HFFc6 (cell line): Measurements from ENCODE around the gene TM4SF4. TPM values are rescaled to one million over a fixed set of nuclear protein-coding genes. Genes with fewer than 3 reads are reported as not detected.
A peak's percentile ranks its signal among the peaks of the same experiment; 100 is the strongest.

Source experiments
- DNase-seq: peaks from one replicate; pipeline ENCODE4 v3.0.0-alpha.2; 2018
- H3K27ac Mint-ChIP-seq: 2 replicates; pipeline ENCODE4 v1.8.0; 2020; ENCODE audit warnings: mild to moderate bottlenecking, mixed read lengths
- H3K27me3 Mint-ChIP-seq: 2 replicates; pipeline ENCODE4 v1.8.0; 2021; ENCODE audit warnings: mild to moderate bottlenecking, moderate library complexity, mixed read lengths; ENCODE audit not compliant: insufficient read depth
- H3K36me3 Mint-ChIP-seq: 2 replicates; pipeline ENCODE4 v1.8.0; 2021; ENCODE audit warnings: low read depth, mixed read lengths
- H3K4me1 Mint-ChIP-seq: 2 replicates; pipeline ENCODE4 v1.8.0; 2020; ENCODE audit warnings: low read depth, mixed read lengths
- H3K4me3 Mint-ChIP-seq: 2 replicates; pipeline ENCODE4 v1.8.0; 2020; ENCODE audit warnings: mild to moderate bottlenecking, moderate library complexity, mixed read lengths
- H3K9me3 Mint-ChIP-seq: 2 replicates; pipeline ENCODE4 v1.8.0; 2020; ENCODE audit warnings: mild to moderate bottlenecking, mixed read lengths
- total RNA-seq, 6 experiments: library from RNA; stranded (reverse); fragmentation: NEBNext Ultra II Directional; extraction: Animal tissue kit (Norgen Biotek cat#: 25700); gene quantifications; 2 replicates in 1 of 6; 3 replicates in 5 of 6; pipeline ENCODE4 v1.2.3, GENCODE V29; 2021
- TF ChIP-seq, protein P1 (sequence below): fragments of 200-600 bp; sonication (generic); IDR thresholded peaks from 2 replicates; pipeline ENCODE4 v1.5.0; 2021; ENCODE audit warnings: antibody characterized with exemption, mild to moderate bottlenecking

Gene TM4SF4
- total RNA-seq, 6 experiments from 2014 or later: 0.25 to 1.3 (median 0.63) TPM

GRCh38 chr3:149462051-149462450 is 12.4 kb upstream of the TM4SF4 start:
- Mint-ChIP-seq H3K9me3 (peaks cover 13% of the 10 kb centered on the region), H3K27ac (peak overlapping the region; percentile 88), H3K27me3 (no peaks in the 10 kb centered on the region), H3K36me3 (peaks cover 26% of the 10 kb centered on the region), H3K4me1 (peaks cover 54% of the 10 kb centered on the region), H3K4me3 (no peak overlapping the region)
- TF ChIP-seq, protein P1, sequence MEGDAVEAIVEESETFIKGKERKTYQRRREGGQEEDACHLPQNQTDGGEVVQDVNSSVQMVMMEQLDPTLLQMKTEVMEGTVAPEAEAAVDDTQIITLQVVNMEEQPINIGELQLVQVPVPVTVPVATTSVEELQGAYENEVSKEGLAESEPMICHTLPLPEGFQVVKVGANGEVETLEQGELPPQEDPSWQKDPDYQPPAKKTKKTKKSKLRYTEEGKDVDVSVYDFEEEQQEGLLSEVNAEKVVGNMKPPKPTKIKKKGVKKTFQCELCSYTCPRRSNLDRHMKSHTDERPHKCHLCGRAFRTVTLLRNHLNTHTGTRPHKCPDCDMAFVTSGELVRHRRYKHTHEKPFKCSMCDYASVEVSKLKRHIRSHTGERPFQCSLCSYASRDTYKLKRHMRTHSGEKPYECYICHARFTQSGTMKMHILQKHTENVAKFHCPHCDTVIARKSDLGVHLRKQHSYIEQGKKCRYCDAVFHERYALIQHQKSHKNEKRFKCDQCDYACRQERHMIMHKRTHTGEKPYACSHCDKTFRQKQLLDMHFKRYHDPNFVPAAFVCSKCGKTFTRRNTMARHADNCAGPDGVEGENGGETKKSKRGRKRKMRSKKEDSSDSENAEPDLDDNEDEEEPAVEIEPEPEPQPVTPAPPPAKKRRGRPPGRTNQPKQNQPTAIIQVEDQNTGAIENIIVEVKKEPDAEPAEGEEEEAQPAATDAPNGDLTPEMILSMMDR: no peak
- DNase-seq: no peak

- Mint-ChIP-seq H3K36me3 (peaks cover 26% of the 10 kb centered on the region), H3K27me3 (no peaks in the 10 kb centered on the region), H3K4me3 (peak overlapping the region; percentile 13; the same call in 1 of the 2 replicates), H3K9me3 (peaks cover 13% of the 10 kb centered on the region), H3K4me1 (peaks cover 59% of the 10 kb centered on the region), H3K27ac (peak overlapping the region; percentile 88)
- TF ChIP-seq, protein P1: no peak
- DNase-seq: peak; percentile 79
These were observed 11.9 kb upstream of the TM4SF4 start for GRCh38 chr3:149462581-149463011.

DNA sequence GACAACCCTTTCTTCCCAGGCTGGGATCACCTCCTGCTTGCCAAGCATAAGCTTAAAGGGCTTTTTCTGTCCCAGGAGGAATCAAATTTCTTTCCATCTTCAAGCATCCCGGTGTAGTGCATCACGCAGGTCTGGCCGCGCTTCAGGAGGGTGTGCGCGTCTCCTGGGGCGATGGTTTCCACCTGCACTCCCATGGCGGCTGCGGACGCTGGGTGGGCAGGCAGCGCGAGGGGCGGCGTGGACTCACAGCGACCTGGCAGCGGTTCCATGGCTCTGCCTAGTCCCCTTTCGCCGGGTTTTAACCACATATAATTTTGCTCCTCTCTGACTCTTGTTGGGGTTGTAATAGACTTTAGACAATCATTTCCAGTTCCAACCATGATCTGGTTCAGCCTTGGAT is 10.6 kb upstream of the TM4SF4 start:
- H3K27ac Mint-ChIP-seq: no peak overlapping the region
- H3K4me3 Mint-ChIP-seq: no peak overlapping the region
- TF ChIP-seq, protein P1: no peak
- H3K36me3 Mint-ChIP-seq: peaks cover 26% of the 10 kb centered on the region
- peaks cover 73% of the 10 kb centered on the region for H3K4me1 Mint-ChIP-seq
- peaks cover 13% of the 10 kb centered on the region for H3K9me3 Mint-ChIP-seq
- no peaks in the 10 kb centered on the region for H3K27me3 Mint-ChIP-seq
- DNase-seq: no peak

GRCh38 chr3:149464542-149465328 is 9.8 kb upstream of the TM4SF4 start:
- Mint-ChIP-seq H3K36me3 (peaks cover 26% of the 10 kb centered on the region), H3K4me1 (peaks cover 79% of the 10 kb centered on the region), H3K4me3 (no peak overlapping the region), H3K27me3 (no peaks in the 10 kb centered on the region), H3K27ac (peak overlapping the region; percentile 99; the same call in 1 of the 2 replicates), H3K9me3 (peaks cover 13% of the 10 kb centered on the region)
- TF ChIP-seq, protein P1: no peak
- DNase-seq: no peak

GRCh38 chr3:149465351-149465883 is 9.1 kb upstream of the TM4SF4 start:
- TF ChIP-seq, protein P1: no peak
- peaks cover 13% of the 10 kb centered on the region for H3K9me3 Mint-ChIP-seq
- H3K36me3 Mint-ChIP-seq: peaks cover 26% of the 10 kb centered on the region
- peaks cover 85% of the 10 kb centered on the region for H3K4me1 Mint-ChIP-seq
- H3K4me3 Mint-ChIP-seq: no peak overlapping the region
- DNase-seq: no peak
- peak overlapping the region; percentile 99 for H3K27ac Mint-ChIP-seq
- no peaks in the 10 kb centered on the region for H3K27me3 Mint-ChIP-seq
